NCI-H1694 (cell line): Measurements from ENCODE around the gene PYCR2.
"Not testable (repeated sequence)": the region's sequence is repeated elsewhere in the genome, so short reads cannot be mapped to it uniquely, and the experiment has no call there.

Experiments used
- DNase-seq: peaks from one replicate; lab custom pipeline; 2025; lab: John Stamatoyannopoulos, UW

Gene PYCR2

DNA sequence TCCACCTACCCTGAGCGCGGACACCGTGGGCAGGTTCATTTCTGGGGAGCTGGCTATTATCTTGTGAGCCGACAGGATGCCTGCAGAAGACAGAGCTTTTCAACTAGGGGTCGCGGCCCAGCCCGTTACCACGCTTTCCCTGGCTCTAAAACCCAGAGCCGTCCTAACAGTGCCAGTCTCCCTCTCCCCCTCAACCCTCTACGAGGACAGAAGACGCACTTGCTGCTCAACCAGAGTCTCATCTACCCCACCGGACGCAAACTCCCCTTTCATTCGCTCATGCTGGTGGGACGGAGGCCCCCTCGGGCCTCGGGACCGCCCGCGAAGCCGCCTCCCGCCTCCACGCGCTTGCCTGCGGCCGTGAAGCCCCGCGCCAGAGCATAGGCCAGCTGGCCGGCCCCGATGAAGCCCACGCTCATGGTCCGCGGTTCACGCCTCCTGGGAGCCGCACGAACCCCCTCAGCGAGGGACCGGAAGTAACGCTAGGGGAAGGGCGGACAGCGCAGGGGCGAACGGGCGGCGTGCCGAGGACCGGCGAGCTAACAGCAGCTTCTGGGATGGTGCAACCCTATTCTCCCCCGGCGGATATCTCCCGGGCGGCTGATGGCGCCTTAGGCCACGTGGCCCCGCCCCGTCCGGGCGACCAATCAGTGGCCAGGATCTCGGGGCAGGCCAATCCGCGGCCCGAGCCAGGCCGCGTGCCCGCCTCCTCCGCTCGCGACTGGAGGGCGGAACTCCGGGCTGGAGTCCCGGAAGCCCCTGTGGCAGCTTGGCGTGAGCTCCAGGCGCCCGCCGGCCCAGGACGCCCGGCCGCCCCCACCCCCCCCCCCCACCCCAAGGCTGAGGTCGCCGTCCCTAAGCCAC, at the start of gene PYCR2:
Gene PYCR2 (minus strand): TSS at position 559 of the 864 bp plus-strand sequence. CDS start 140 bp downstream, at position 419.
- DNase-seq, result peak; percentile 93

- DNase-seq, result peak; percentile 89
Observed at GRCh38 chr1:225973158-225973557, 49.1 kb upstream of the PYCR2 start.

DNA sequence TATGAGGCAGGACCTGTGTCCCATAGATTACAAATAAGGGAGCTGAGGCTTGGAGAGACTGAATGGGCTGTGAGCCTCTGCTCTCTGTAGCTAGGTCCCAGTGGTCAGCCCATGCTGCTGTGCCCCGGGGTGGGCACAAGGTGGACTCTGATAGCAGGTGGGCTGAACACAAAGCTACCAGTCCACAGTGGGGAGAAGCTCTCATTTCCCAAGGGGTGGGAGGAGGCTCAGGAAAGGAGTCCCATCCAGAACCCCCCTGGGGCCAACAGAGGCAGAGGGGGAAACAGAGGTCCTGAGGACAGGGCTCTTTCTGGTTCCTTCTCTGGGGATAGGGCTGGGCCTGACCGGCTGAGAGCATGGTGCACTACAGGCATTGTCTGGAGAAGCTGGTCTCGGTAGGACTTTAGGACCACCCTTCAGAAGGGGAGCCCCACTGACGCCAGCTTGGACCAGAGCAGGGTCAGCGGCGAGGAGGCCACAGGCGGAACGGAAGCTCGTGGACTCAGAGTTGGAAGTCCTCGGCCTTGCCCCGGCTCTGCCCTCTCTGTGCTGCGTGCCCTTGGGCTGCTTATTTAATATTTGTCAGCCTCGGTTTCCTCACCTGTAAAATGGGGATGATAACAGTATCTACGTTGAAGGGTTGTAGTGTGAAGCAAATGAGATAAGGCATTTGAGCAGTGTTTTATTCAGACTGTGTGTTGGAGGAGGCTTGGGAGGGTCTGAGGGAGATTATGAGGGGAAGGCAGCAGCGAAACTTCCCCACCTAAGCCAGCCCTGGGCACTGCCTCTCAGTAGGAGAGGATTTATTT, 48.5 kb upstream of the PYCR2 start:
- DNase-seq, result no peak

- not testable (repeated sequence) for DNase-seq
Observed at GRCh38 chr1:225970592-225971157, 46.6 kb upstream of the PYCR2 start.

DNA sequence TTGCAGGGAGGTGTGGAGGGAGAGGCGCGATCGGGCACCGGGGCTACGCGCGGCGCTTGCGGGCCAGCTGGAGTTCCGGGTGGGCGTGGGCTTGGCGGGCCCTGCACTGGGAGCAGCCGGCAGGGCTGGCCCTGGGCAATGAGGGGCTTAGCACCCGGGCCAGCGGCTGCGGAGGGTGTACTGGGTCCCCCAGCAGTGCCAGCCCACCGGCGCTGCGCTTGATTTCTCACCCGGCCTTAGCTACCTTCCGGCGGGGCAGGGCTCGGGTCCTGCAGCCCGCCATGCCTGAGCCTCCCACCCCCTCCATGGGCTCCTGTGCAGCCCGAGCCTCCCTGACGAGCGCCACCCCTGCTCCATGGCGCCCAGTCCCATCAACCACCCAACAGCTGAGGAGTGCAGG, 45.7 kb upstream of the PYCR2 start:
- DNase-seq, result not testable (repeated sequence)

- no peak for DNase-seq
Observed at GRCh38 chr1:225965231-225965630, 41.2 kb upstream of the PYCR2 start.

DNA sequence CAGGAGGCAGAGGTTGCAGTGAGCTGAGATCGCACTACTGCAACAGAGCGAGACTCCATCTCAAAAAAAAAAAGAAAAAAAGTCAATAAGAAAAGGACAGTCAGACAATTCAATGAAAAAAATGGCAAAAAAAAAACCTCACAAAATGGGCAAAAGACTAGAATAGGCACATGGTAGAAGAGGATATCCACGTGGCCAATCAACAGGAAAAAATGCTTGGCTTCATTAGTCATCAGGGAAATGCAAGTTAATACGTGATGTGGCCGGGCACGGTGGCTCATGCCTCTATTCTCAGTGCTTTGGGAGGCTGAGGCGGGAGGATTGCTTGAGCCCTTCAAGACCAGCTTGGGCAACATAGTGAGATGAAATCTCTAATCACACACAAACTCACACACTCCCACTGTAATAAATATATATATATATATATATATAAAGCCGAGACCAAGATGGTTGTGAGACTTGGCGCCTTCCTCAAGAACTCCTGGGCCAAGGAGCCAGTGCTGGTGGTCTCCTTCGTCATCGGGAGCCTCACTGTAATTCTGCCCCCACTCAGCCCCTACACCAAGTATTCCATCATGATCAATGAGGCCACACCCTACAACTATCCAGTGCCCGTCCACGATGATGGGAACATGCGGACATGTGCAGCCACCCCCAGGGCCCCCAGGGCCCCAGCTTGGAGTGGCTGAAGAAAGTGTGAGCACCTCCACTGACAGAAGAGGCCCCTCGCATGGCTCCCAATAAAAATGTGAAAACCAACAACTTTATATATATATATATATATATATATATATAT, 39.9 kb upstream of the PYCR2 start:
- no peak for DNase-seq

DNA sequence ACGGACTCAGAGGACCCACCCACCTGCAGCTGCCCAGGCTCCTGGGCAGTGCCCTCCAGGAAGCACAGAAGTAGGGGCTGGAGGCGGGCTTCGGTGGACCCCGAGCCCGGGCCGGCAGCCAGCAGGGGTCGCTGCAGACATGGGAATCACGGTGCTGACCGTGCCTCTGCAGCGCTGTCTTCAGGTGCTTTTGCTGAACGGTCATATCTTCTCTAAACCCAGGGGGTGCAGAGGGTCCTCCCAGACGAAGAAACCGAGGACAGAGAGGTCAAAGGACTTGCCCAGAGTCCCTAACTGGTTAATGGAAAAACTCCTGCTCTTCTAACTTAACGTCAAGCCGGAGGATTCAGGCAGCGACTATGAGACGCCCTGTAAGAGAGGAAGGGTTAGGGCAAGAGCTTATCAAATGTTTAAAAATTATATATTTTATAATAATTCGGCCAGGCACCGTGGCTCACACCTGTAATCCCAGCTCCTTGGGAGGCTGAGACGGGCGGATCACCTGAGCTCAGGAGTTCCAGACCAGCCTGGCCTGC, 38.5 kb upstream of the PYCR2 start:
- DNase-seq, result no peak

GRCh38 chr1:225961659-225962439, 37.8 kb upstream of the PYCR2 start:
- no peak for DNase-seq

DNA sequence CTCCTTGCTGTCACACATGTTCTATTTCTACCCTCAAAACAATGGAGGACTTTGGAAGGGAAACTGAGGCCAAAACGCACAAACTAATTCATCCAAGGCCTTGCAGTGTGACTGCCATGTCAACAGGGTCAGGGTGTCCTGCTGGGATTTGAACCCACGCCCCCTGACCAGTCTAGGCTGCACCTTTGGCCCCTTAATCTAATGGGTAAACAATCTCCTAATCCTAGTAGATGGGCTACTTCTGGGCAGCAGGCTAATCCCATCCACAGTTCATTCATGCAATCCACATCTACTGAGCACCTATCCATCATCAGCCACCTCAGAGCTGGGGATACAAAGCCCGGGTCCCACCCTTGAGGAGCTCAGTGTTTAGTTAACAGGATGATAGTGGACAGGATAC, 34.0 kb upstream of the PYCR2 start:
- no peak for DNase-seq

DNA sequence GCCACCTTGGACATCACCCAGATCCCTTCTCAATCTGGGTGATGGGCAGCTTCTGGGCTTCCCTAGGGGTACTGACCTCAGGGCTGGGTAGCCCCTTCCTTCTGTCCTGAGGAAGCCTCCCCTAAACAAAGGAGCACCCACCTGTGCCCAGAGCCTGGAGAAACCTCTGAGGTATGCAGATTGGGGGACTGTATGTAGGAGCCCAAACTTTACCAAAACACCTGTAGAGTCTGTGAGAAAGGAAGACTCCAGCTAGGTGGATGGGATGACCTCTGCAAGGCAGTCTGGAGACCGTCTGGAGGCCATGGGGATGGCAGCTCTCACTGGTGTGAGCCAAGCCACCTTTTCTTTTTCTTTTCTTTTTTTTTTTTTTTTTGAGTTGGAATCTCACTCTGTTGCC, 30.7 kb upstream of the PYCR2 start:
- no peak for DNase-seq

DNA sequence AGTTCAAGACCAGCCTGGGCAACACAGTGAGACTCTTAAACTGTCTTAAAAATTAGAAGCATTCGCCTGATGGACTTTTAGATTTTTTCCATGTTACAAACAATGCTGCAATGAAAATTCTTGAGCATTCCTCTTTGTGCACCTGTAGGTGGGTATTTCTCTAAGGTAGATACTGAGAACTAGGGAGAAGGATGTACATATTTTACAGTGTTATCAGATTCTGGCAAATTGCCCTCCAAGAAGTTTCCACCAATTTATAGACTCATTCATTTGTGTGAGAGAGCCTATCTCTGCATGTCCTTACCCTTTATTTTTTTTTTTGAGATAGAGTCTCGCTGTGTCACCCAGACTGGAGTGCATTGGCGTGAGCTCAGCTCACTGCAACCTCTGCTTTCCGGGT, 29.3 kb upstream of the PYCR2 start:
- DNase-seq, result no peak

DNA sequence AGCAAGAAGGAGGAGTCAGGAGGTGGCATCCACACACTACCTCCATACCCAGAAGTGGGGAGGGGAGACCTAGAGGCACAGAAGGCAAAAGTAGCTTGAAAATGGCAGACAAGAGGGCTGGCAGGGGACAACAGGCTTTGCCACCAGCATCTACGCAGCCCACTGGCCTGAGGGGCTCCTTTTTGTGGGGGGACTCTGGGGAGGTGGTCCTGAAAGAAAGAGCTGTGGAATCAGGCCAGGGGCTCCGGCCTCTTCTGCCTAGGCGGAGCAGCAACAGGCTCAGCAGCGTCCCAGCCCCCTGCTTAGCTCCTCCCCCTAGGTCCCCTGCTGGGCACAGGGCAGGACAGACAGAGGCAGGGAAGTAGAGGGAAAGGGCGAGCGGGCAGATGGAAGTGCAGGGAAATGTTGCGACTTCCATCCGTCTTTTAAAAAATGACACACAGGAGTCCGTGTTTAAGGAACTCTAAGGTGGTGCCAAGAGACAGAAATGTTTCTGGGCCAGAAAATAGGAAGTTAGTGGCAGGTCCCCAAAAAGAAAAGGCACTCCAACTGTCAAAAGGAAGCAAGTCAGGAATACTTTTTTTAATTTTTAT, 27.0 kb upstream of the PYCR2 start:
- DNase-seq, result no peak

DNA sequence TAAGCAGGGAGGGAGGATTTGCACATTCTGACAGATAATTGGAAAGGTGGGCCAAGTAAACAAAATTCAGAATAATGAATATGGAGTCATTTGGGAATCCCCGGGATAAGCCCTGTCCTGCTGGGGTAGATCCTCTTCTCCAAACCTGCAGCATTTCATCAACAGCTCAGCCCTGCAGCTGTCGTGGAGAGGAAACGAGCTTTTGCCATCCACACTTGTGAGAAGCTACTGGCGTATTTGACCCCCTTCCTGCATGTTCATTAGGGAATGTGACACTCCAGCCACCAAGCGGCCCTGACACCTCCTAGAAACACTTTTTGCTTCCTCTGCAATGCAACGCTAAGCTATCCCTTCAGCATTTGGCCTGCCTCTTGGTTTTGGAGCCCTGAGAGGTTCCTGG, 25.0 kb upstream of the PYCR2 start:
- no peak for DNase-seq

DNA sequence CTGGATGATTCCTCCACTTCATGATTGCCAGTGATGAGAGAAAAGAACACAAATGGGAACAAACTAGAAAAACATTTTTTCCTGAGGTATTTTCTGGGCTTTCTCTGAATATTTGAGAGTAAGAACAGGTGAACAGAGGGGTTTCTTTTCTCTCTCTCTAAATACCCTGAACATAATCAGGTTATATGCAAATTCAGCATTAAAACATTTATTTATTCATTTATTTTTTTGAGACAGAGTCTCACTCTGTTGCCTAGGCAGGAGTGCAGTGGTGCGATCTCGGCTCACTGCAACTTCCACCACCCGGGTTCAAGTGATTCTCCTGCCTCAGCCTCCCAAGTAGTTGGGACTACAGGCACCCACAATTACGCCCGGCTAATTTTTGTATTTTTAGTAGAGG, 22.8 kb upstream of the PYCR2 start:
- DNase-seq, result no peak

DNA sequence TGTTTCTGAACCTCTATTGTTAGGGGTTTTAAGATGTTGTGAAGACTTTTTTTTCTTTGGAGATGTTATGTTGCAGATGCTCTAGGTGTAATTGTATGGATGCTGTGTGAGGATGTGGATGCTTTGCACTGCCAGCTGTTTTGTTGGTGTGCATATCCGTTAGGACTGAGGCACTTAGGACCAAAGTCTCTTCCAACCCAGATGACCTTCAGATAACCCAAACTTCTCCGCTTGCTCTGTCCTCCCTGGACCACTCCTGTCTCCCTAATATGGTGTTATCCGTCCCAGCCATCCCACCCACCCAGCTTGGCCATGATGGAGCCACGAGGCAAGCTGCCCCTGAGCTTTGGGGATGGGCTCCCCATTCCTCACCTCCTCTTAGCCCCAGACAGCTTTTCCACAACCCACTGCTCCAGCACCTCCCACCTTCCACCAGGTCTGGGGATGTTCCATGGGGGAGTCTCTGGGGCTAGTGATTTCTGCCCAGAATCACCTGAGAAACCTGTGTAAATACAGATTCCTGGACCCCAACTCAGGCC, 22.1 kb upstream of the PYCR2 start:
- DNase-seq, result no peak

GRCh38 chr1:225945564-225945963, 21.5 kb upstream of the PYCR2 start:
- no peak for DNase-seq

- DNase-seq, result no peak
Observed at GRCh38 chr1:225944951-225945350, 20.9 kb upstream of the PYCR2 start.

DNA sequence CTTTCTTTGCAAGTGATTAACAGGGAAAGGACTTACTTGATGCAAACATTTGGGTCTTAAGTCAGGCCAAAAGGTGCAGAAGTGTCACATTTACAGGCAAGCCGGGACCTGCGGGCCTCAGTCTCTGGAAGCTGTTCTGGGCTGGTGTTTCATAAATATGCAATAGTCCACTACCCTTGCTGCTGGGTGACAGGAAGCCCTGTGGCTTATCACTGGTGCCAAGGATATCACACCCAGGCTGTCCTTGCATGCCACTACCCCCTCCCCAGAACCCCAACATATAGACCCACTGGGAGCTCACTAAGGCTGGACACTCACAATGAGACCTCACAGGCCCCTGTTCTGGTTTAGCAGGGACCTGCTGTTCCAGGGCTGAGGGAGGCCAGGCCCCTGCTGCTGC, 20.3 kb upstream of the PYCR2 start:
- no peak for DNase-seq

DNA sequence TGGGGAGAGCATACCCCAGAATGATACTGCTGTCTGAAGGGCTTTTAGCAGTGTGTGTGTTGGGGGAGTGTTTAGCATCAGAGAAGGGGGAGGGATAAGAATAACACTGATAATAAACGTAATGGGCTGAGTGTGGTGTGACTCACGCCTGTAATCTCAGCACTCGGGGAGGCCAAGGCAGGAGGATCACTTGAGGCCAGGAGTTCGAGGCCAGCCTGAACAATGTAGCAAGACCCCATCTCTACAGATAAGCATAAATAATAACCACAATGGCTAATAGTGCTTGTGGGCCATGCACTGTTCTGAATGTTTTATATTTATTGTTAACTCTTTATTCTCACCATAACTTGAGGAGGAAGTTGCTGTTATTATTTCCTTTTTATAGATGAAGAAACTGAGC, 19.5 kb upstream of the PYCR2 start:
- no peak for DNase-seq
